Ishikawa (cell line): Measurements from ENCODE around the gene PIGN.

Source experiments
- CREB1 ChIP-seq: IDR thresholded peaks from 2 replicates; pipeline ENCODE4 v1.6.1; 2012; ENCODE audit warnings: low read depth
- EGR1 ChIP-seq: IDR thresholded peaks from 2 replicates; pipeline ENCODE4 v1.6.1; 2012
- EP300 ChIP-seq: IDR thresholded peaks from 2 replicates; pipeline ENCODE4 v1.6.1; 2012; ENCODE audit warnings: borderline replicate concordance
- FOXM1 ChIP-seq: IDR thresholded peaks from 2 replicates; pipeline ENCODE4 v1.6.1; 2012; ENCODE audit warnings: low read depth, borderline replicate concordance
- RAD21 ChIP-seq: IDR thresholded peaks from 2 replicates; pipeline ENCODE4 v1.6.1; 2012; ENCODE audit warnings: low read depth
- REST ChIP-seq: IDR thresholded peaks from 2 replicates; pipeline ENCODE4 v1.6.1; 2012; ENCODE audit warnings: low read depth, mild to moderate bottlenecking
- TAF1 ChIP-seq: IDR thresholded peaks from 2 replicates; pipeline ENCODE4 v1.6.1; 2012; ENCODE audit warnings: low read depth, mild to moderate bottlenecking
- TEAD4 ChIP-seq: IDR thresholded peaks from 2 replicates; pipeline ENCODE4 v1.6.1; 2012
- USF1 ChIP-seq: IDR thresholded peaks from 2 replicates; pipeline ENCODE4 v1.6.1; 2012
- YY1 ChIP-seq: IDR thresholded peaks from 2 replicates; pipeline ENCODE4 v1.6.1; 2012; ENCODE audit warnings: low read depth
- ZBTB7A ChIP-seq: IDR thresholded peaks from 2 replicates; pipeline ENCODE4 v1.6.1; 2012; ENCODE audit warnings: low read depth
- TF ChIP-seq, protein P1 (sequence below): IDR thresholded peaks from 2 replicates; pipeline ENCODE4 v1.6.1; 2012

DNA sequence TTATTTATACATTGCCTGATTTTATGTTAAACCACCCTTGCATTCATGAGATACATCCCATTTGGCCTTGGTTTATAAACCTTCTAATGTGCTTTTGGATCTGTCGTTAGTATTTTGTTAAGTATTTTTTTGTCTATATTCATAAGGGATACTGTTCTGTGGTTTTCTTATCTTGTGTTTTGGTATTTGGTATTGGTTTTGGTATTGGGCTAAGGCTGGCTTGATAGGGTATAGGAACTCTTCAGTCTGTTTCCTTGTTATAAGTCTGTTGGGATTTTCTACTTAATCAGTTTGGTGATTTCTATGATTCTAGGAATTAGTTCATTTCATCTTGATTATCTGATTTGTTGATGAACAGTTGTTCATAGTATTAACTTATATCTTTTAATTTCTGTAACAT, 49.4 kb upstream of the PIGN start:
- TF ChIP-seq CREB1 = no peak
- TF ChIP-seq RAD21 = no peak
- TF ChIP-seq REST = no peak
- no peak for TF ChIP-seq ZBTB7A
- TF ChIP-seq FOXM1 = no peak
- TF ChIP-seq, protein P1, sequence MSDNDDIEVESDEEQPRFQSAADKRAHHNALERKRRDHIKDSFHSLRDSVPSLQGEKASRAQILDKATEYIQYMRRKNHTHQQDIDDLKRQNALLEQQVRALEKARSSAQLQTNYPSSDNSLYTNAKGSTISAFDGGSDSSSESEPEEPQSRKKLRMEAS = no peak
- no peak for TF ChIP-seq YY1
- TF ChIP-seq EP300 = no peak
- no peak for TF ChIP-seq USF1
- TF ChIP-seq TAF1 = no peak
- TF ChIP-seq TEAD4 = no peak
- TF ChIP-seq EGR1 = no peak
